Stimulated activated CD8-positive, alpha-beta memory T cell treated with anti-CD3 and anti-CD28 coated beads, Interleukin-15, amount 100 ng/mL, for 4 hours (primary cell): ENCODE results near the gene CASQ1.

Experiments used
- DNase-seq, 2 donors: peaks; one replicate each; pipeline ENCODE4 v3.0.0-alpha.2; 2020; ENCODE audit warnings: low read depth in 2 of 2

The CASQ1 gene

GRCh38 chr1:160168609-160169369, 21.6 kb upstream of the CASQ1 start:
- no peak for DNase-seq

- DNase-seq: no peak
These were observed 20.6 kb upstream of the CASQ1 start for GRCh38 chr1:160169553-160170399.

- DNase-seq: no peak
These were observed 19.0 kb upstream of the CASQ1 start for GRCh38 chr1:160171354-160171753.

GRCh38 chr1:160171980-160172379, 18.4 kb upstream of the CASQ1 start:
- no peak for DNase-seq

- no peak for DNase-seq
These were observed 13.1 kb upstream of the CASQ1 start for GRCh38 chr1:160177231-160177630.

- DNase-seq: no peak
These were observed 12.7 kb upstream of the CASQ1 start for GRCh38 chr1:160177667-160178066.

GRCh38 chr1:160178731-160179130, 11.6 kb upstream of the CASQ1 start:
- DNase-seq: no peak

- DNase-seq: no peak
These were observed 11.0 kb upstream of the CASQ1 start for GRCh38 chr1:160179336-160179735.

- DNase-seq: no peak
These were observed 4.1 kb upstream of the CASQ1 start for GRCh38 chr1:160186246-160186645.

GRCh38 chr1:160186729-160187128, 3.6 kb upstream of the CASQ1 start:
- DNase-seq: no peak

GRCh38 chr1:160187407-160187806, 3.0 kb upstream of the CASQ1 start:
- DNase-seq: no peak

GRCh38 chr1:160188341-160188740, 2.0 kb upstream of the CASQ1 start:
- DNase-seq: no peak

GRCh38 chr1:160191756-160192155, 1.4 kb downstream of the CASQ1 start:
- no peak for DNase-seq

GRCh38 chr1:160192234-160192633, 1.9 kb downstream of the CASQ1 start:
- DNase-seq: no peak

- DNase-seq: peak; percentile 40 to 65
These were observed 2.9 kb downstream of the CASQ1 start for GRCh38 chr1:160193091-160193819.

- no peak for DNase-seq
These were observed 3.7 kb downstream of the CASQ1 start for GRCh38 chr1:160193832-160194736.

GRCh38 chr1:160194737-160195059, 4.3 kb downstream of the CASQ1 start:
- DNase-seq: no peak

GRCh38 chr1:160196143-160196542, 5.8 kb downstream of the CASQ1 start:
- no peak for DNase-seq

GRCh38 chr1:160197231-160197630, 6.9 kb downstream of the CASQ1 start:
- DNase-seq: no peak

- DNase-seq: no peak
These were observed 10.4 kb downstream of the CASQ1 start for GRCh38 chr1:160200786-160201185.

- no peak for DNase-seq
These were observed 14.3 kb downstream of the CASQ1 start for GRCh38 chr1:160204526-160205241.
